NCI-H526 treated with DMSO at 0.1 percent for 48 hours (cell line): ENCODE measurements around the gene OSBPL8.
A peak's percentile ranks its signal among the peaks of the same experiment; 100 is the strongest.
"Not testable (repeated sequence)": the region's sequence is repeated elsewhere in the genome, so short reads cannot be mapped to it uniquely, and the experiment has no call there.

Experiments
- DNase-seq: peaks from one replicate; lab custom pipeline; 2025; lab: John Stamatoyannopoulos, UW

The OSBPL8 gene

GRCh38 chr12:76360316-76360715 is 199.3 kb downstream of the OSBPL8 start:
- no peak for DNase-seq

DNA sequence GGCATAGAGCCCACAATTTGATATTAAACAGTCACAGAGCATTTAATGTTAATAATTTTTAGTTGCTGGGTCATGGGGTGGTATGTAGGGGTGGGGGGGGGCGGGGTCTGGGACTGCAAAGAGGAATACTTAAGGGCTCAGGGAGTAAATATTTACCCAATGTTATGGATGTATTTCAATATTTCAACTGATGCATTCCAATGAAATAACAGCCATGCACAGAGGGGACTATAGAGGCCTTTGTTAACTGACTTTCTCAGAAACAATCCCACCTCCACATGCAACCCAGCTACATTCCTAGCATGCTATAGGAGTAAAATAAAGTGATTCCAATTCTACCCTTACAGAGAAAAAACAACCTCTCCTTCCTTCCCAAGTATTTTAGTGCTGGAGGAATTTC is 203.5 kb downstream of the OSBPL8 start:
- no peak for DNase-seq

DNA sequence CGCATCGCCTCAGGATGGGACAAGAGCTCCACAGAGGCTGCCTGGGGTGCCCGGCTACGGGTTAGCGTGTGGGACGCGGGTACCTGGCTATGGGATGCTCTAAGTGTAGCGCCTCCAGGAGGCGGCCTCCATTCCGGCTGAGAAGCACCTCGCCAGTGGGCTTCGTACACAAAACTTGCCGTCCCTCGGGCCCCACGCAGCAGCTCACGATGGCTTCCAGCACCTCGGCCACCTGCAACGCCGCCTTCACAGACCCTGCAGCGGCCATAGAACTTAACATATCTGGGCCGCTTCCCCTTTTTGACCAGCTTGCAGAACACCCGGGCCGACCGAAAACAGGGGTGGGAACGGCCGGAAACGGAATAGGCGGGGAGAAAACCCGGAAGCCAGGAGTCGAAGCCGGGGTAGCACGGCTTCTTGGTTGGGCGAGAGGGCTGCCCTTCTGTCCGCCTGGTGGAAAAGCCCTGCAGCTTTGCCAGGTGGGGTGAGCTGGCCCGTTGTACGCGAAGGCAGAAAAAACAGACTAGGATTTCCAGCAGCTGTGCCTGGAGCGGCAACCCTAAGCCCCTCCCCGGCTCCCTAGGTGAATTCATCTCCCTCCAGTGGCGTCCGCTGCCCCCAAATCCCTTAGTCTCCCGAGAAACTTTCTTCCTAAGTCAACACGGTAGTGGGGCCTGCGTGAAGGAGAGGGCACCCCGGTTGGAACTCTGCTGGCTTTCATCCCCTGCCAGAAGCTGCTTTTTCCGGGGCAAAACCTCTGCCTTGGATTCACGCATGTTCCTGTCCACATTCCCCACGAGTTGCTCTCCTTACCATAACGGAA is 211.3 kb downstream of the OSBPL8 start, which contains the start of gene BBS10:
BBS10 (minus strand) TSS at position 337 of the 823 bp plus-strand sequence; CDS start at position 280, 57 bp downstream.
- peak; percentile 88 for DNase-seq

GRCh38 chr12:76346798-76347420 is 212.7 kb downstream of the OSBPL8 start:
- no peak for DNase-seq

GRCh38 chr12:76346236-76346635 is 213.3 kb downstream of the OSBPL8 start:
- DNase-seq = no peak

- DNase-seq = no peak
Observed at GRCh38 chr12:76345569-76345968, 214.0 kb downstream of the OSBPL8 start.

- DNase-seq = no peak
Observed at GRCh38 chr12:76341436-76342030, 218.0 kb downstream of the OSBPL8 start.

- no peak for DNase-seq
Observed at GRCh38 chr12:76340680-76341435, 218.7 kb downstream of the OSBPL8 start.

GRCh38 chr12:76337583-76337982 is 222.0 kb downstream of the OSBPL8 start:
- DNase-seq = no peak

GRCh38 chr12:76332606-76333005 is 227.0 kb downstream of the OSBPL8 start:
- no peak for DNase-seq

GRCh38 chr12:76329606-76330005 is 230.0 kb downstream of the OSBPL8 start:
- DNase-seq = no peak

DNA sequence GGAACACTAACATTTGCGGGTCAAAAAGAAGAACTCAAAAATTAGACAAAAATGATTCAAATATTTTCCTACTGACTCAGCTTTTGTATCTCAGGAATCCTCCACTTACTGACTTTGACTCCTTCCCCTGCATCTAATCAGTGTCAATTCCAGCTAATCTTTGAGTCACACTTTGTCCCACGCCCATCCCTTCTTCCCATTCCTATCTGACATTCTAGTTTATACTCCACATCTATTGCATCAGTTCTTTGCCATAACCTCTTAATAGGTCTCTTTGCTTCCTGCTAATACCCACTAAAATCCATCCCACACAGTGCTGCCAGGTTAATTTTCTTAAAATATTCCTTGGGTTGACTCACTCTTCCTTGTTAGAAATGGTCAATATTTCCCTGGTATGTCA is 230.4 kb downstream of the OSBPL8 start:
- DNase-seq = no peak

- not testable (repeated sequence) for DNase-seq
Observed at GRCh38 chr12:76319595-76320319, 239.8 kb downstream of the OSBPL8 start.

DNA sequence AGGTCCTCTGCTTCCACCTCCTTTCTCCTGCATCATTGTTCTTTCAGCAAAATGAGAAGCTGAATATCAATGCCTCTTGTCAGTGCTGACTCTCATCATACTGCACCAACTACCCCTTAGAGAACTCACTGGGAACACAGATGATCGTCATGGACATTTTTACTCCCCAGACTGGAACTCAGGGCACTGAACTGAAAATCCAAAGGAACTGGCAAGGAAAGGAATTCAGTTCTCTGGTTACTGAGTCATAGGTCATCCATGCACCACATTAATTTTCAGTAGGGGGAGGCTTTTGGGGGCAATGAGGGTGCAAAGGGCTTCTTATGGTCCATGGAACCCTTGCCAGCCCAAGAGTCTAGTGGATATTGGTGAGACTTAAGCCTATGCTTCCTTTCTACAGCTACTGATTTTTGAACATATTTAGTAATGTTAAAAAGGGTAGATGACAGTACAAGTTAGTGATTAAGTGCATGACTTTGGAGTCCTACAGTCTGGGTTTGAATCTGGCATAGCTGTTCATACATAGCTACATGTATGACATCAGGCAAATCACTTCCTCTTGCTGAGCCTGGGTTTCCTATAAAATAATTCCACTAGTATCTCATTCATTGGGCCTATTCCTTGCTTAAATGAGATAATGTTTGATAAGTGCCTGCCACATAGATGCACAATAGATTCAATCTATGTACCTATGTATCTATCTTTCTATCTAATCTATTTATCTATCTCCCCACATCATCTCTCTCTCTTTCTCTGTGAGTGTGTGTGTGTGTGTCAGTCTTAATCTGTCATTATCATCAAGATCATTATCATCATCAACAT is 240.6 kb downstream of the OSBPL8 start:
- no peak for DNase-seq

DNA sequence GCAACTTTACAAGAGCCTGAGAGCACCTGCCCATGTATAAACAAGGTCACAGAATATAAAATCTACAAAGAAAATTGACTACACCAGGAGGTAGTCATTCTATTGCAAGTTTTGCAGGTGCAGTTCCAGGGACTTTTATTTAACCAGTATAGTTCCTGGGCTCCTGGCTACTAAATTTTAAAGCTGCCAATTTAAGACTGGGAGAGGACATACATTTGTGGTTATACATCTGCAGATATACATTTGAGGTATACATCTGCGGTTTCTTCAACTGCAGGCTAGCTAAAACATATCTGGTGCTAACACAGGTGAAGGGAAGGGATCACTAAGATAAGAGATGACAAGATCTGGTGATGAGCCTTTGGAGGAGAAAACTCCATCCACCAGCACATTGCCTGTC is 241.6 kb downstream of the OSBPL8 start:
- DNase-seq = no peak

DNA sequence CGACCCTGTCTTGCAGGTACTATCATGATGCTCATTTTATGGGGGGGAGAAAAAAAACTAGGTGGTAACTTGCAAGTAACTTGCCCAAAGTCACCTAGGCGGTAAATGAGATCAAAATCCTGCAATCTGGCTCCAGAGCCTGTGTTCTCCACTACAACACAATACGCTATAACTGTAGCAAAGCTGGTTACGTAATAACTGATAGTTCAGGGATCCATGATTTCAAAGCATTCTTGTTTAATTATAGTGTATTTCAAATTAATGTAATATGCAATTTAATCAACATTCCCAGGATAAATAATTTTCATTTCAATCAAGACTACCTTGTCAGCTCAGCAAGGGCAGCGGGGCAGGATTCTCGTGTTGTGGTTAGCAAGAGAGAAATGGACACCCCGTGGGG is 243.1 kb downstream of the OSBPL8 start:
- DNase-seq = no peak

DNA sequence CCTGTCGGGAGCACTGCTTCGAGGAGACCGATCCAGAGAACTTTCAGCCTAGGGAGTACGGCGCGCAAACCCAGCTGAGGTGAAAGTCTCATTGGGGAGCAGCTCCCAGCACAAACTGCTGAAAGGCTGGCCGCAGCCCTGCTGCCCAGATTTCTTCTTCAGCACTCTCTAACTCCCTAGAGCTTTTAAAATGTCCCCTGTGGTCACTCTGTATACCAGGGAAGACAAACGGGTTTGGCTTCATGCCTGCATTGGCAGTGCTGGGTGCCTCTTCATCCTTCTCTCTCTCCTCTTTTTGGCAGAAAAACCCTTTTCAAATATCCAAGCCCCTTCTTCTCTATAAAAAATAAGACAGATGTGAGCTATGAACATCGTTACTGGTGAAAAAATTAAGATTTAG is 246.3 kb downstream of the OSBPL8 start:
- DNase-seq = no peak

GRCh38 chr12:76312315-76312714 is 247.3 kb downstream of the OSBPL8 start:
- DNase-seq = no peak

DNA sequence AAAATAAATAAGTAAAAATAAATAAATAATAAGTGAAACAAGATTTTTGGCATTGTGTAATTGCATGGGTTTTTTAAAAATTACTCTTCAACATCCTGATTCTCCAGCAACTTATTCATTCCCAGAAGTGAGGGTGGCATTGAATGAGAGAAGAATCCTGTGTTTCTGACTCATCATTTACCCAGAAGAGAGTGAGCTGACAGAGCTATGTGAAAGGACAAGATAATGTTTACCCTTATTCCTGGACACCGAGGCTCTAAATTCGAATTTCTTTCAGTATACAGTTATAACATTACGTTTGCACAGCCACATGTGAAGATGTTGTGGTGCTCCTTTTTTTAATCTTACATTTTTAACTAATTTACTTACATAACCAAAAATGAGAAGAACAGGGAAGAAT is 247.8 kb downstream of the OSBPL8 start:
- no peak for DNase-seq

GRCh38 chr12:76310110-76310509 is 249.5 kb downstream of the OSBPL8 start:
- no peak for DNase-seq

DNA sequence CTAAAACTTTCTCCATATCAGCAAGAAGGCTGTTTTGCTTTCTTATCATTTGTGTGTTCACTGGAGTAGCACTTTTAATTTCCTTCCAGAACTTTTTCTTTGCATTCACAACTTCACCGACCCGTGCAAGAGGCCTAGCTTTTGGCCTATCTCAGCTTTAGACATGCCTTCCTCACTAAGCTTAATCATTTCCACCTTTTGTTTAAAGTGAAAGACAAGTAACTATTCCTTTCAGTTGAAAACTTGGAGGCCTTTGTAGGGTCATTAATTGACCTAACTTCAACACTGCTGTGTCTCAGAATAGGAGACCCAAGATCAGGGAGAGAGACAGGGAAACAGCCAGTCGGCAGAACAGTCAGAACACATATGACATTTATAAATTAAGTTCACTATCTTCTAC is 250.7 kb downstream of the OSBPL8 start:
- no peak for DNase-seq
